GM12865 (cell line): ENCODE results near the gene CDKAL1.

ENCODE experiments used
- DNase-seq: peaks from one replicate; pipeline ENCODE4 v3.0.0; 2010; ENCODE audit warnings: low read depth
- H3K4me3 ChIP-seq: 2 replicates; pipeline ENCODE4 v1.5.1; 2011; ENCODE audit warnings: mild to moderate bottlenecking, low read depth, low read length, control low read depth
- CTCF ChIP-seq: IDR thresholded peaks from 2 replicates; pipeline ENCODE4 v1.5.1; 2011; ENCODE audit warnings: low read length, control low read depth, low read depth, inconsistent platforms; ENCODE audit not compliant: insufficient read depth; ENCODE audit errors: missing control alignments

CDKAL1 gene

GRCh38 chr6:21079468-21080048 lies 545.3 kb downstream of the CDKAL1 start:
- no peak for TF ChIP-seq CTCF
- DNase-seq = no peak
- H3K4me3 ChIP-seq = no peak overlapping the region

- no peak for TF ChIP-seq CTCF
- H3K4me3 ChIP-seq = no peak overlapping the region
- no peak for DNase-seq
Observed at GRCh38 chr6:21080221-21080620, 546.0 kb downstream of the CDKAL1 start.

- no peak for TF ChIP-seq CTCF
- no peak overlapping the region for H3K4me3 ChIP-seq
- no peak for DNase-seq
Observed at GRCh38 chr6:21082091-21082490, 547.8 kb downstream of the CDKAL1 start.

GRCh38 chr6:21083708-21084107 lies 549.5 kb downstream of the CDKAL1 start:
- H3K4me3 ChIP-seq = no peak overlapping the region
- TF ChIP-seq CTCF = no peak
- no peak for DNase-seq

GRCh38 chr6:21084656-21085055 lies 550.4 kb downstream of the CDKAL1 start:
- H3K4me3 ChIP-seq = no peak overlapping the region
- no peak for DNase-seq
- TF ChIP-seq CTCF = no peak

- TF ChIP-seq CTCF = no peak
- no peak for DNase-seq
Observed at GRCh38 chr6:21085211-21085610, 551.0 kb downstream of the CDKAL1 start.

GRCh38 chr6:21085643-21086042 lies 551.4 kb downstream of the CDKAL1 start:
- TF ChIP-seq CTCF = no peak
- H3K4me3 ChIP-seq = no peak overlapping the region
- no peak for DNase-seq

More at GRCh38 chr6:21085211-21085610, 551.0 kb downstream of the CDKAL1 start:
- H3K4me3 ChIP-seq = no peak overlapping the region
